GM21526 (cell line): ENCODE data around the gene KATNBL1.
"Not testable (repeated sequence)": the region's sequence is repeated elsewhere in the genome, so short reads cannot be mapped to it uniquely, and the experiment has no call there.

ENCODE experiments used
- ATAC-seq: cut with Tn5 transposase; IDR thresholded peaks from one replicate; pipeline ENCODE4 v1.9.1; 2021; ENCODE audit warnings: moderate library complexity; ENCODE audit not compliant: unreplicated experiment, low FRiP score

The KATNBL1 gene

DNA sequence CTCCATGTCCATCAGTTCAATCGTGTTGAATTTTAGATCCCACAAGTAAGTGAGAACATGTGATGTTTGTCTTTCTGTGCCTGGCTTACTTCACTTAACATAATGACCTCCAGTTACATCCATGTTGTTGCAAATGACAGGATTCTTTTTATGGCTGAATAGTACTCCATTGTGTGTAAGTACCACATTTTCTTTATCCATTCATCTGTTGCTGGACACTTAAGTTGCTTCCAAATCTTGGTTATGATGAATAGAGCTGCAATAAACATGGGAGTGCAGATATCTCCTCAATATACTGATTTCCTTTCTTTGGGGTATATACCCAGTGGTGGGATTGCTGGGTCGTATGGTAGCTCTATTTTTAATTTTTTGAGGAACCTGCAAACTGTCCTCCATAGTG lies 89.5 kb downstream of the KATNBL1 start:
- not testable (repeated sequence) for ATAC-seq

DNA sequence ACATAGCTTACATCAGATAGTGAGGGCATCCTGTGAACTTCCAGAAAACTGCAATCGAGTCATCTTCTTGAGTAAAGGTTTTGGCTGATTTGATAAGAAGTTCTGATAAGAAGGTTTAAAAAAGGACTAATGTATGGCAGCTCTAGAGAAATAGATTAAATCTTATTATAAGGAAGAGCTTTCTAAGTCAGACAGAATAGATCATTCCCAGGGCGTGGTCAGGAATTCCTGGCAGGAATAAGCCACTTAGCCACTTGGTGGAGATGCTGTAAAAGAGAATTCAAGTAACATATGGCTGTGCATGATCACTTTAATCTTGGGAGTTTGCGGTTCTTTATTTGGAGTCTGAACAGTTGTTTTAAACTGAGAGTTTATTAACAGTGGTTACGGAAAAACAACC lies 90.6 kb downstream of the KATNBL1 start:
- no peak for ATAC-seq

GRCh38 chr15:34116620-34117019 lies 93.3 kb downstream of the KATNBL1 start:
- ATAC-seq: no peak

DNA sequence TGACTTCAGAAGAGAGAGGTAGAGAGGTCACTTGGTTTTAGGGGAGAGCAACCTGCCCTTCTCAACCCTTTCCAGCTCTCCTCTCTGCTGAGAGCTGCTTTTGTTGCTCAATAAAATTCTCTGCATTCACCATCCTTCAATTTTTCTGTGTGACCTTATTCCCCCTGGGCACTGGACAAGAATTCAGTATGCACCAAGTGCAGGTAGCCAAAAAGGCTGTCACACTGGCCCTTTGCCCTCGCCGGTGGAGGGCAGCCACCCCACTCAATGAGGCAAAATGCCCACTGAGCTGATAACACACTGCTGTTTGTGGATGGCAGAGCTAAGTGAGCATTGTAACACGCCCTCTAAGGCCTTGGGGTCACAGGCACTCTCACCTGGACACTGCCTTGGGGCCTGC lies 95.2 kb downstream of the KATNBL1 start:
- ATAC-seq: no peak

DNA sequence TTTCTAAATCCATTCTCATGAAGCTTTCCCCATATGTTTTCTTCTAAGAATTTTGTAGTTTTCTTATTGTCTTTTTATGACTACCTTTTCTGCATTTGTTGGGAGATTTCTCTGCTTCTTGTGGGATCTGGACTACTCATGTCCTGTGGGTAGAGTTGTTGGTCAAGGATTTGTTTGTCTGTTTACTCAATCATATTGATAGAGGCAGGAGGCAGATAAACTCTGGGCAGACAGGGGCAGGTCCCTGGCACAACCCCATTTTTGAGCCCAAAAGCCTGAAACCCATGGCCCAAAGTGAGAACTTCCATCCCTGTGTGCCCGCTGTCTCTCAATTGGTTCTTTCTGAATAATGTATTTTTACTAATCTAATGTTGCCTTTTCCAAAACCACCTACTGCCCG lies 95.7 kb downstream of the KATNBL1 start:
- ATAC-seq: no peak

GRCh38 chr15:34111488-34111887 lies 98.4 kb downstream of the KATNBL1 start:
- no peak for ATAC-seq

DNA sequence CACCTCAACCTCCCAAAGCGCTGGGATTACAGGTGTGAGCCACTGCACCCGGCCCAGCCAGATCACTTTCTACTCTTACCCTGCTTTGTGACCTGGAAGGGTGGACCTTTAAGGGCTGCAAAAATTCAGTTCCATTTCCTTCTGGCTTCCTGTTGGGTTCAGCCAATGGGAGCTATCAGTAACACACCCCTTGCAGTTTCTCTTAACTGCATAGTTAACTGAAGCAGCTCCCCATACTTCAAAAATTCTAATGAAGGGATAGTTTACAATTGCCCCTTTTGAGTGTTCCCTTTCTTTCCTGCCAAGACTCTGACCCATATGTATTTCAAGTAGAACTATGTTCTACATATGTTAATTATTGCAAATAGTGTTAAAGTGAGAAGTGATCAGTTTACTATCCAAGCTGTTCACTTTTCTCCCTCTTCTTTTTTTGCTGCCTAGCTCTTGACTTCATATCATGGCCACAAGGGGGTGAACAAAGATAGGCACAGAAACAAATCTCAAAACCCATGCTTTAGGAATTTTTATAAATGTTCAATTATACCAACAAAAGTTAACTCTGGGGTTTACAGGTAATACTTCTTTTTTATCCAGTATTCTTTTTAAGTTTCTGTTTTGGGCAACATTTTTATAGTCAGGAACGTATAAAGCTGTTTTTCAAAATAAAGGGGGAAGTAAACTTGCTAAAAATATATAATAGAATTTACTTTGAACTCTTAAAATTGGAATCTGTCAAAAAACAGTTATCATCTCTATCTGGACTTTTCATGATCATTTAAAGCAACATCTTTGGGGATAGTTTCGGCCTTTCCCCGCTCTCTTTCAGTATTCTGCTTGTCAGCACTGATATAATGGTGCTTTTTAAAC lies 99.9 kb downstream of the KATNBL1 start:
- no peak for ATAC-seq

GRCh38 chr15:34107315-34107714 lies 102.6 kb downstream of the KATNBL1 start:
- no peak for ATAC-seq

- no peak for ATAC-seq
Measured at GRCh38 chr15:34106423-34106822, 103.5 kb downstream of the KATNBL1 start.

DNA sequence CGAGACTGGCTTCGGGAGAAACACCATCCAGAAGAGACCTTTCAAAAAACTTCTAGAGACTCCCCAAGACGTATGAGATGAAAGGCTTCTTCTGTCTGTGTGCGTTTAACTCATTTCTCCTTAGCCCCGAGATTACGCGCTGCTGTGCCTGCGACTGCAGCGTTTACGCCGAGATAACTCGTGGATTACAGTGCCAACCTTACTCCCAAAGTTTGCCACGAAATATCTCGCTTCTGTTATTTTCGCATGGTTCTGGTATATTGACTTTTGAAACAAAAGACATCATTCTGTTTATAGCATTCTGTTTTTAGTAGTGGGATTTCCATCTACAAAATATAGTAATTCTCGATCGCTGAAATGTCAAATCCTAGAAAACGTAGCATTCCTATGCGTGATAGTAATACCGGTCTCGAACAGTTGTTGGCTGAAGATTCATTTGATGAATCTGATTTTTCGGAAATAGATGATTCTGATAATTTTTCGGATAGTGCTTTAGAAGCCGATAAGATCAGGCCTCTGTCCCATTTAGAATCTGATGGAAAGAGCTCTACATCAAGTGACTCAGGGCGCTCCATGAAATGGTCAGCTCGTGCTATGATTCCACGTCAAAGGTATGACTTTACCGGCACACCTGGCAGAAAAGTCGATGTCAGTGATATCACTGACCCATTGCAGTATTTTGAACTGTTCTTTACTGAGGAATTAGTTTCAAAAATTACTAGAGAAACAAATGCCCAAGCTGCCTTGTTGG lies 107.5 kb downstream of the KATNBL1 start:
- no peak for ATAC-seq

GRCh38 chr15:34101366-34102174 lies 108.3 kb downstream of the KATNBL1 start, which contains the start of the genes EMC7 and PGBD4:
Gene EMC7 (minus strand): TSS chr15:34101862. CDS start chr15:34101839, 23 bp downstream.
Gene PGBD4 (plus strand): TSS chr15:34102083. CDS start chr15:34102532, 449 bp downstream.
- peak; percentile 95 for ATAC-seq

GRCh38 chr15:34099914-34100313 lies 110.0 kb downstream of the KATNBL1 start:
- no peak for ATAC-seq
